Measurements from ENCODE around the gene NKAIN2. TPM values are rescaled to one million over a fixed set of nuclear protein-coding genes. Genes with fewer than 3 reads are reported as not detected.

Gene NKAIN2
- total RNA-seq, 2 donors from 2014 or later, result not detected

- Mint-ChIP-seq H3K36me3 (no peaks in the 10 kb centered on the region), H3K9me3 (peaks cover 5% of the 10 kb centered on the region)
These were observed 689.6 kb downstream of the NKAIN2 start for GRCh38 chr6:124493259-124493658.

DNA sequence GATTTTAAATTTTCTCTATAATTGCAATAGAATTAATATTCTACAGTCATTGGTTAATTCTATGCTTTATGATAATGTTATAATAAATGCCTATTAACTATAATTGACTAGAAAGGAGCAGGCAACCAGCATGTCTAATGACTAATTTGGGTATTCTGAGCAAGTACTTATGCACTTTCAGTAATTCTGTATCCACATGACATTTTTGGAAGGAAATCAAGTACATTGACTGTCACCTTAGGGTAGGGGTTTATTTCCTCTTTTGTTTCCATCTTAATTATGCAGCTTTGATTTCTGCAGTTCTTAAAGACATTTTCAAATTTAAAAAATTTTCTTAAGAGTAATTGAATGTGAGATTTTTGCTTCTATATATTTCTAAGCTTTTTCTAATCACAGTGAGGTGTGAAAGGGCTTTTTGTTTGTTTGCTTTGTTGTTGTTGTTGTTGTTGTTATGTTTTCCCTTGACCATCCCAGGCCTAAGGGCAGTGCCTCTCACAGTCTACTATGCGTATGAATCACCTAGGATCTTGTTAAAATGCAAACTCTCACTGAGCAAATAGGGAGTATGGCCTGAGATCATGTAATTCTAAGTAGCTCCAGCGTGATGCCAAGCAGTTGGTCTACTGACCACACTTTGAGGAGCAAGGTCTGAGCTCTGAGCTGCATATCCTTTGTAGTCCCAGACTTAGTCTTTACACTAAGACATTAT lies 691.4 kb downstream of the NKAIN2 start:
- H3K27me3 Mint-ChIP-seq, result no peaks in the 10 kb centered on the region
- no peaks in the 10 kb centered on the region for H3K36me3 Mint-ChIP-seq
- no peak overlapping the region for H3K27ac Mint-ChIP-seq
- ATAC-seq (no peak), DNase-seq (ENCODE audit: low spot score) (no peak)
- H3K4me3 Mint-ChIP-seq, result no peak overlapping the region
- no peaks in the 10 kb centered on the region for H3K4me1 Mint-ChIP-seq (ENCODE audit: low read depth in 2 of 2)
- peaks cover 5% of the 10 kb centered on the region for H3K9me3 Mint-ChIP-seq

More at GRCh38 chr6:124493259-124493658, 689.6 kb downstream of the NKAIN2 start:
- H3K4me1 Mint-ChIP-seq (ENCODE audit: low read depth in 2 of 2), result no peaks in the 10 kb centered on the region
- H3K4me3 Mint-ChIP-seq, result no peak overlapping the region
- ATAC-seq, result no peak
- no peak overlapping the region for H3K27ac Mint-ChIP-seq
- H3K27me3 Mint-ChIP-seq, result no peaks in the 10 kb centered on the region
- no peak for DNase-seq (ENCODE audit: low spot score)

DNA sequence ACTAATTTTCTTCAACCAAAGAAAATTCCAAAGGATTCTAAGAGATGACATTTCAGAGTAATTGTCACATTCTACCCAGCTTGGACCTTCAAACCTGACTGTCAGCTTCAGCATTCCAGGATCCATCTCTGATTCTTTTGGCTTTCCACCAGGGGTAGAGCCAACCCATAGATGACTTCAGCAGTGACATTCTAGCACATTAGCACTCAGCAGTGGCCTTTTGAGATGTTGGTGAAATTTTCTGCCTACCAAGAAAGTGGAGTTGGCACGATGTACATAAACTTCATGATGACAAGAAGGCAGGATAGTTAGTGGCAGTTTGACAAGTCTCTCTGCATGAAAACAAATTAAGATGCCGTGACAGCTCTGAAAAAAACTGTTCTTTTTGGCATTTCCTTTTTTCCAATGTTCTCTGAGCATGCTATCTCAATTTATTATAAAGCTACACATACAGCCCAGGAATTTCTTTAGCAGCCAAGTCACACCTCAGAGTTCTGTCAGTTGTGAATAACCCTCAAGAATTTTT lies 692.1 kb downstream of the NKAIN2 start:
- Mint-ChIP-seq H3K36me3 (no peaks in the 10 kb centered on the region), H3K9me3 (peaks cover 5% of the 10 kb centered on the region), H3K4me1 (ENCODE audit: low read depth in 2 of 2) (no peaks in the 10 kb centered on the region), H3K27ac (no peak overlapping the region), H3K4me3 (no peak overlapping the region), H3K27me3 (no peaks in the 10 kb centered on the region)
- DNase-seq (ENCODE audit: low spot score), result no peak
- ATAC-seq, result no peak

- ATAC-seq, result no peak
- no peaks in the 10 kb centered on the region for H3K27me3 Mint-ChIP-seq
- H3K36me3 Mint-ChIP-seq, result no peaks in the 10 kb centered on the region
- H3K27ac Mint-ChIP-seq, result no peak overlapping the region
- DNase-seq (ENCODE audit: low spot score), result no peak
- H3K4me1 Mint-ChIP-seq (ENCODE audit: low read depth in 2 of 2), result no peaks in the 10 kb centered on the region
- H3K4me3 Mint-ChIP-seq, result no peak overlapping the region
- peaks cover 5% of the 10 kb centered on the region for H3K9me3 Mint-ChIP-seq
These were observed 692.7 kb downstream of the NKAIN2 start for GRCh38 chr6:124496334-124496733.

- Mint-ChIP-seq H3K27me3 (no peaks in the 10 kb centered on the region), H3K36me3 (no peaks in the 10 kb centered on the region), H3K27ac (no peak overlapping the region), H3K9me3 (peaks cover 3% of the 10 kb centered on the region), H3K4me1 (ENCODE audit: low read depth in 2 of 2) (no peaks in the 10 kb centered on the region), H3K4me3 (no peak overlapping the region)
- no peak for DNase-seq (ENCODE audit: low spot score)
- ATAC-seq, result no peak
These were observed 708.8 kb downstream of the NKAIN2 start for GRCh38 chr6:124512431-124512830.

DNA sequence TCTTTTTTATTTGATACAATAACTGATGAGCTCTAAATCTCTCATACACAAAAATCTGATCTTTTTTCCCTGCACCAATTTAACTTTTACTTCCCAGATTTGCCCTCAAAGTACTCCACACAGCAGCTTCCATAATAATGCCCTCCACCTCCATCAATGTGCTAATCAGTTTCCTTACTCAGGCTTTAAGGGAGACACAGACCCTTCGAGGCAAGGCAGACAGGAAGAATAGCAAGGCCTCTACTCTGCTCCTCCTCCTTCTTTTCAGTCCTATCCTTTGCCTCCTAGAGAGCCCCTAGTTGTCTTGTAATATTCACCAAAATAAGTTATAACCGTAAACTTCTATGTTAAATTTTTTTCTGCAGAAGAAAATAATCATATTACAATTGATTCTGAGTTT lies 713.7 kb downstream of the NKAIN2 start:
- no peaks in the 10 kb centered on the region for H3K9me3 Mint-ChIP-seq
- H3K27ac Mint-ChIP-seq, result no peak overlapping the region
- no peaks in the 10 kb centered on the region for H3K4me1 Mint-ChIP-seq (ENCODE audit: low read depth in 2 of 2)
- ATAC-seq (no peak), DNase-seq (ENCODE audit: low spot score) (no peak)
- no peaks in the 10 kb centered on the region for H3K36me3 Mint-ChIP-seq
- no peak overlapping the region for H3K4me3 Mint-ChIP-seq
- no peaks in the 10 kb centered on the region for H3K27me3 Mint-ChIP-seq

DNA sequence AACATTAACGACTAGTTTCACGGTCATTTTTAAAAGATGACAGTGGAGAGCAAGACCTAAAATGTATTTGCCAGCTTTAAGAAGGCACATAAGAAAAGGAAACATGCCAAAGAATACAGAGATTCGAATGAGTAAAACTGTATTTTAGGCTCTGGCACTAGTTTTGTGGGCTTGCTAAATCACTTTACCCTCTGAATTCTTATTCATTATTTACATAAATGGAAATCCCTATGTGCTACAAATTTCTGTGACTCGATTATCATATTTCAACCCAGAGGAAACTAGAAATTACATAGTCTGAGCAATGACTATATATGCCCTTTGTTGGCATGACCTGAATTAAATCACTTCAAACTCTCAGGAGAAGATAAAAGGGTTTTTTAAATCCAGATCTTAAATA lies 716.8 kb downstream of the NKAIN2 start:
- no peak overlapping the region for H3K27ac Mint-ChIP-seq
- no peaks in the 10 kb centered on the region for H3K4me1 Mint-ChIP-seq (ENCODE audit: low read depth in 2 of 2)
- H3K4me3 Mint-ChIP-seq, result no peak overlapping the region
- peaks cover 3% of the 10 kb centered on the region for H3K9me3 Mint-ChIP-seq
- no peaks in the 10 kb centered on the region for H3K36me3 Mint-ChIP-seq
- ATAC-seq (no peak), DNase-seq (ENCODE audit: low spot score) (no peak)
- H3K27me3 Mint-ChIP-seq, result no peaks in the 10 kb centered on the region

DNA sequence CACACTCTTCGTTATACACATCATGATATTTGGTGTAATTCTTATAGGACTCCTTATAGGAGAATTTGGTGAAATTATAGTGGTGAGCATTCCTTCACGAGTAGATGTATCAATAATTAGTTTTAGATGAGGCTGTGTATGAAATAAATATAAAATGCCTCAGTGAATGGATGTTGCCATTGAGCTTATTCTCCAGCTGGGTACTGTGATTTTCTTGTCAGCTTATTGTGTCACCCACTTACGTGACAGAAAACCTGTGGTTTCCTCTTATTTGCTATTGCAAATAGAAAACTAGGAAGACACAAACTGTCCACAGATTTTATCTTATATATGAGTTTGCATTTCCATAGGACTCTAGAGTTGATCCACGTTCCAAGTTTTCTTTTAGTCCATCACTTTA lies 718.7 kb downstream of the NKAIN2 start:
- DNase-seq (ENCODE audit: low spot score) (no peak), ATAC-seq (no peak)
- H3K27ac Mint-ChIP-seq, result no peak overlapping the region
- no peak overlapping the region for H3K4me3 Mint-ChIP-seq
- no peaks in the 10 kb centered on the region for H3K4me1 Mint-ChIP-seq (ENCODE audit: low read depth in 2 of 2)
- H3K9me3 Mint-ChIP-seq, result peaks cover 3% of the 10 kb centered on the region
- no peaks in the 10 kb centered on the region for H3K36me3 Mint-ChIP-seq
- H3K27me3 Mint-ChIP-seq, result no peaks in the 10 kb centered on the region

DNA sequence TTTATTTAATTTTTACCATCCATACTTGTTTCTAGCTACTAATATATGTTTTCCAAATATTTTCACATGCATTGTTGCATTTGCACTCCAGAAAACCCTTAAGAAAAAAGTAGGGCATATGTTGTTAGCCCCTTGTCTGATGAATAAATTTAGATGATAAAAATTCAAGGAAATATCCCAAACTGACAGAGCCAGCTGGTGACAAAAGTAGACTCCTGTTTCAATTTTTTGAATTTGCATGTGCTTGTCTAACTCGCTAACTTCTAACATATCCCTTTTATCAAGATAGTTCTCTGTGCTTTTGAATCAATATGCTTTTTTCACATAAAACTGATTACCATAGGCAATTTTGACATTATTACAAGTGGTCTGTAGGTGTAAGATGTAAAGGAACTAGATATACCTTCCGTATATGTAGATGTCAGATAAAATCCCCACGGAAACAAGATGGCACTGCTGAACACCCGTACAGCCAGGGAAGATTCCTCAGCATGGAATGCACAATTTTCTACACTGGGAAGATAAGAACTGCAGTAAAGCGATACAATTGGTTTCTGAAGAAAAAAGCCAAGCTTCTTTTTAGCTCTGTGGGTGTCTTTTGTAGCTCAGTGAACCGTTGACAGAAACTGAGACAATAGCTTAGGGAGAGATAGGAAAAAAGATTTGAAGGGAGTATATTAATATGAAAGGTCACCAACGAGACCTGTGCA lies 721.0 kb downstream of the NKAIN2 start:
- ATAC-seq, result no peak
- H3K4me1 Mint-ChIP-seq (ENCODE audit: low read depth in 2 of 2), result no peaks in the 10 kb centered on the region

DNA sequence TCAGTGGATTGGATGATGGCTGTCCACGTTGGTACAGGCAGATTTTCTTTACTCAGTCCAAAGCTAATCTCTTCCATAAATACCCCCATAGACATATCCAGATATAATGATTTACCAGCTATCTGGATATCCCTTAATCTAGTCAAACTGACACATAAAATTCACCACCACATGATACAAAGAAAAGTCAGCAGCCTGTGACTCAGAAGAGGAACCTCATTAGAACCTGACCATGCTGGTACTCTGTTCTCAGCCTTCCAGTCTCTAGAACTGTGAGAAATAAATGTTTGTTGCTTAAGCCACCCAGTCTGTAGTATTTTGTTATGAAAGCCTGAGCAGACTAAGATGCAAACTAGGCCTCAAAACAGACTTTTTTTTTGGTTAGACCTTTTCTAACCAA lies 727.3 kb downstream of the NKAIN2 start:
- Mint-ChIP-seq H3K27ac (no peak overlapping the region), H3K4me1 (ENCODE audit: low read depth in 2 of 2) (no peaks in the 10 kb centered on the region), H3K4me3 (no peak overlapping the region), H3K36me3 (no peaks in the 10 kb centered on the region), H3K27me3 (no peaks in the 10 kb centered on the region), H3K9me3 (peaks cover 8% of the 10 kb centered on the region)
- DNase-seq (ENCODE audit: low spot score) (no peak), ATAC-seq (no peak)

More for the DNA sequence above, 721.0 kb downstream of the NKAIN2 start:
- Mint-ChIP-seq H3K27ac (no peak overlapping the region), H3K4me3 (no peak overlapping the region), H3K36me3 (no peaks in the 10 kb centered on the region), H3K9me3 (peaks cover 7% of the 10 kb centered on the region), H3K27me3 (no peaks in the 10 kb centered on the region)
- DNase-seq (ENCODE audit: low spot score), result no peak

- H3K9me3 Mint-ChIP-seq, result peaks cover 7% of the 10 kb centered on the region
- H3K36me3 Mint-ChIP-seq, result no peaks in the 10 kb centered on the region
- ATAC-seq, result no peak
- H3K4me1 Mint-ChIP-seq (ENCODE audit: low read depth in 2 of 2), result no peaks in the 10 kb centered on the region
- H3K27me3 Mint-ChIP-seq, result no peaks in the 10 kb centered on the region
- no peak overlapping the region for H3K27ac Mint-ChIP-seq
- no peak for DNase-seq (ENCODE audit: low spot score)
- H3K4me3 Mint-ChIP-seq, result no peak overlapping the region
These were observed 731.6 kb downstream of the NKAIN2 start for GRCh38 chr6:124535299-124535698.

- ATAC-seq, result no peak
- H3K9me3 Mint-ChIP-seq, result peaks cover 7% of the 10 kb centered on the region
These were observed 732.1 kb downstream of the NKAIN2 start for GRCh38 chr6:124535746-124536145.

GRCh38 chr6:124536157-124536841 lies 732.6 kb downstream of the NKAIN2 start:
- Mint-ChIP-seq H3K9me3 (peaks cover 7% of the 10 kb centered on the region), H3K36me3 (no peaks in the 10 kb centered on the region), H3K4me3 (no peak overlapping the region), H3K27ac (no peak overlapping the region), H3K4me1 (ENCODE audit: low read depth in 2 of 2) (no peaks in the 10 kb centered on the region), H3K27me3 (no peaks in the 10 kb centered on the region)
- ATAC-seq, result no peak
- DNase-seq (ENCODE audit: low spot score), result no peak

More at GRCh38 chr6:124535746-124536145, 732.1 kb downstream of the NKAIN2 start:
- Mint-ChIP-seq H3K36me3 (no peaks in the 10 kb centered on the region), H3K4me1 (ENCODE audit: low read depth in 2 of 2) (no peaks in the 10 kb centered on the region), H3K27ac (no peak overlapping the region), H3K4me3 (no peak overlapping the region), H3K27me3 (no peaks in the 10 kb centered on the region)
- DNase-seq (ENCODE audit: low spot score), result no peak

- Mint-ChIP-seq H3K9me3 (peaks cover 7% of the 10 kb centered on the region), H3K4me1 (ENCODE audit: low read depth in 2 of 2) (no peaks in the 10 kb centered on the region), H3K4me3 (no peak overlapping the region), H3K27ac (no peak overlapping the region), H3K36me3 (no peaks in the 10 kb centered on the region), H3K27me3 (no peaks in the 10 kb centered on the region)
- DNase-seq (ENCODE audit: low spot score), result no peak
- no peak for ATAC-seq
These were observed 733.2 kb downstream of the NKAIN2 start for GRCh38 chr6:124536842-124537191.
